ENCODE data around the gene CLSTN2.

Gene CLSTN2

GRCh38 chr3:140273542-140274195, 338.7 kb downstream of the CLSTN2 start:
- Histone ChIP-seq H3K4me3 (ENCODE audit: low read depth, low read length) (no peak overlapping the region), H3K36me3 (ENCODE audit: control insufficient read depth in 2 of 2, insufficient read depth in 1 of 2, low read length in 2 of 2) (no peaks in the 10 kb centered on the region), H3K9me3 (ENCODE audit: control insufficient read depth, insufficient read depth, low read depth, low read length) (no peaks in the 10 kb centered on the region), H3K27ac (ENCODE audit: extremely low read depth, low read depth, low read length) (no peak overlapping the region), H3K4me1 (ENCODE audit: control insufficient read depth, insufficient read depth, low read length) (no peaks in the 10 kb centered on the region)
- ChIA-PET POLR2A (no interaction called here), CTCF (interaction anchor here (1.0 to 1.1 kb wide), 2 partner anchors 22 to 113 kb away, joined by 3 read pairs; no protein-coding TSS in a partner anchor)
- TF ChIP-seq ZNF10 (tag by site-specific recombination; IDR thresholded peaks at IDR 0.05) (no peak), ZNF302 (tag by site-specific recombination; IDR thresholded peaks at IDR 0.05; ENCODE audit: low read depth) (no peak), ZNF664 (tag by site-specific recombination; IDR thresholded peaks at IDR 0.05) (no peak), ZNF654 (tag by site-specific recombination; IDR thresholded peaks at IDR 0.05; ENCODE audit: low read depth) (no peak), KLF1 (tag by site-specific recombination; IDR thresholded peaks at IDR 0.05) (no peak), AEBP2 (tag by site-specific recombination; IDR thresholded peaks at IDR 0.05; ENCODE audit: borderline replicate concordance) (no peak), GLI4 (tag by site-specific recombination; IDR thresholded peaks at IDR 0.05) (no peak), ZNF621 (tag by site-specific recombination; IDR thresholded peaks at IDR 0.05) (no peak), HOXD13 (CRISPR knock-in tag; IDR thresholded peaks at IDR 0.05; ENCODE audit: borderline replicate concordance) (no peak), ZNF202 (tag by site-specific recombination; IDR thresholded peaks at IDR 0.05; ENCODE audit: borderline replicate concordance) (no peak), ZBTB7A (tag by site-specific recombination; IDR thresholded peaks at IDR 0.05; ENCODE audit: low read depth) (no peak), TCF7L2 (IDR thresholded peaks at IDR 0.05; ENCODE audit: borderline replicate concordance, low read depth, low read length) (no peak), ZNF114 (tag by site-specific recombination; IDR thresholded peaks at IDR 0.05) (no peak)
- TF ChIP-seq, protein P1, sequence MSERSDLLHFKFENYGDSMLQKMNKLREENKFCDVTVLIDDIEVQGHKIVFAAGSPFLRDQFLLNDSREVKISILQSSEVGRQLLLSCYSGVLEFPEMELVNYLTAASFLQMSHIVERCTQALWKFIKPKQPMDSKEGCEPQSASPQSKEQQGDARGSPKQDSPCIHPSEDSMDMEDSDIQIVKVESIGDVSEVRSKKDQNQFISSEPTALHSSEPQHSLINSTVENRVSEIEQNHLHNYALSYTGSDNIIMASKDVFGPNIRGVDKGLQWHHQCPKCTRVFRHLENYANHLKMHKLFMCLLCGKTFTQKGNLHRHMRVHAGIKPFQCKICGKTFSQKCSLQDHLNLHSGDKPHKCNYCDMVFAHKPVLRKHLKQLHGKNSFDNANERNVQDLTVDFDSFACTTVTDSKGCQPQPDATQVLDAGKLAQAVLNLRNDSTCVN (tag by site-specific recombination; optimal IDR thresholded peaks at IDR 0.05) = no peak
- TF ChIP-seq, protein P2, sequence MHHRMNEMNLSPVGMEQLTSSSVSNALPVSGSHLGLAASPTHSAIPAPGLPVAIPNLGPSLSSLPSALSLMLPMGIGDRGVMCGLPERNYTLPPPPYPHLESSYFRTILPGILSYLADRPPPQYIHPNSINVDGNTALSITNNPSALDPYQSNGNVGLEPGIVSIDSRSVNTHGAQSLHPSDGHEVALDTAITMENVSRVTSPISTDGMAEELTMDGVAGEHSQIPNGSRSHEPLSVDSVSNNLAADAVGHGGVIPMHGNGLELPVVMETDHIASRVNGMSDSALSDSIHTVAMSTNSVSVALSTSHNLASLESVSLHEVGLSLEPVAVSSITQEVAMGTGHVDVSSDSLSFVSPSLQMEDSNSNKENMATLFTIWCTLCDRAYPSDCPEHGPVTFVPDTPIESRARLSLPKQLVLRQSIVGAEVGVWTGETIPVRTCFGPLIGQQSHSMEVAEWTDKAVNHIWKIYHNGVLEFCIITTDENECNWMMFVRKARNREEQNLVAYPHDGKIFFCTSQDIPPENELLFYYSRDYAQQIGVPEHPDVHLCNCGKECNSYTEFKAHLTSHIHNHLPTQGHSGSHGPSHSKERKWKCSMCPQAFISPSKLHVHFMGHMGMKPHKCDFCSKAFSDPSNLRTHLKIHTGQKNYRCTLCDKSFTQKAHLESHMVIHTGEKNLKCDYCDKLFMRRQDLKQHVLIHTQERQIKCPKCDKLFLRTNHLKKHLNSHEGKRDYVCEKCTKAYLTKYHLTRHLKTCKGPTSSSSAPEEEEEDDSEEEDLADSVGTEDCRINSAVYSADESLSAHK (tag by site-specific recombination; IDR thresholded peaks at IDR 0.05) = no peak

DNA sequence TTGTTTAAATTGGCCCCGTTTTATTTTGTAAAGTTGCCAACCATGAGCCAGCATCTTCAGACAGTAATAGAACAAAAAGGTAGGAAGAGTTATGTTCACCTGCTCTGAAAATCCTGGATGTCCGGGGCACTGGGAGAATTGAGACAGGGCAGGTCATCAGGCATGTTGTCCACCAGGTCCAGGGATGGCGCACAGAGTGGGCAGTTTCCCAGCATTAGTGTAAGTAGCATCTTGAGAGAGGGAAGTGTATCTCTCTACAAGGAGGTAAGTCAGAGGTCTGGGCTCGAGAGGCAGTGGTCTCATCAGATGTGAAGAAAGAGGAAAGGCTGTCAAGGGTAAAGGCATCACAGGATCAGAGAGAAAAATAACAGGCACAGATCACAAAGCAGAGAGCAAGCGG, 339.4 kb downstream of the CLSTN2 start:
- POLR2A ChIA-PET = no interaction called here
- no peaks in the 10 kb centered on the region for H3K4me1 ChIP-seq (ENCODE audit: control insufficient read depth, insufficient read depth, low read length)
- CTCF ChIA-PET = interaction anchor here (0.7 to 1.0 kb wide), 2 partner anchors 114 to 579 kb away, joined by 3 to 4 read pairs; no protein-coding TSS in a partner anchor
- no peaks in the 10 kb centered on the region for H3K9me3 ChIP-seq (ENCODE audit: control insufficient read depth, insufficient read depth, low read depth, low read length)
- no peak overlapping the region for H3K27ac ChIP-seq (ENCODE audit: extremely low read depth, low read depth, low read length)
- no peak overlapping the region for H3K4me3 ChIP-seq (ENCODE audit: low read depth, low read length)
- H3K36me3 ChIP-seq (ENCODE audit: control insufficient read depth in 2 of 2, insufficient read depth in 1 of 2, low read length in 2 of 2) = no peaks in the 10 kb centered on the region
- TF ChIP-seq KLF9 (tag by site-specific recombination; IDR thresholded peaks at IDR 0.05; ENCODE audit: low read depth) (no peak), PATZ1 (tag by site-specific recombination; IDR thresholded peaks at IDR 0.05) (no peak), PRDM10 (tag by site-specific recombination; IDR thresholded peaks at IDR 0.05) (no peak), ZFP37 (tag by site-specific recombination; IDR thresholded peaks at IDR 0.05) (no peak), ZNF433 (tag by site-specific recombination; IDR thresholded peaks at IDR 0.05; ENCODE audit: low read depth) (no peak)
- TF ChIP-seq, protein P3, sequence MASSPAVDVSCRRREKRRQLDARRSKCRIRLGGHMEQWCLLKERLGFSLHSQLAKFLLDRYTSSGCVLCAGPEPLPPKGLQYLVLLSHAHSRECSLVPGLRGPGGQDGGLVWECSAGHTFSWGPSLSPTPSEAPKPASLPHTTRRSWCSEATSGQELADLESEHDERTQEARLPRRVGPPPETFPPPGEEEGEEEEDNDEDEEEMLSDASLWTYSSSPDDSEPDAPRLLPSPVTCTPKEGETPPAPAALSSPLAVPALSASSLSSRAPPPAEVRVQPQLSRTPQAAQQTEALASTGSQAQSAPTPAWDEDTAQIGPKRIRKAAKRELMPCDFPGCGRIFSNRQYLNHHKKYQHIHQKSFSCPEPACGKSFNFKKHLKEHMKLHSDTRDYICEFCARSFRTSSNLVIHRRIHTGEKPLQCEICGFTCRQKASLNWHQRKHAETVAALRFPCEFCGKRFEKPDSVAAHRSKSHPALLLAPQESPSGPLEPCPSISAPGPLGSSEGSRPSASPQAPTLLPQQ (tag by site-specific recombination; IDR thresholded peaks at IDR 0.05) = no peak

Data from HEK293 (cell line).